Measurements from ENCODE around the gene MS4A14. TPM values are rescaled to one million over a fixed set of nuclear protein-coding genes. Genes with fewer than 3 reads are reported as not detected.
A peak's percentile ranks its signal among the peaks of the same experiment; 100 is the strongest.

Gene MS4A14
- total RNA-seq, 4 donors from 2014 or later, result 0.39 to 8.7 (median 4.1) TPM

GRCh38 chr11:60367896-60368295 is 28.4 kb upstream of the MS4A14 start:
- Histone ChIP-seq H3K4me3 (no peak overlapping the region), H3K27me3 (no peaks in the 10 kb centered on the region), H3K27ac (no peak overlapping the region), H3K4me1 (no peaks in the 10 kb centered on the region), H3K9me3 (no peaks in the 10 kb centered on the region), H3K36me3 (no peaks in the 10 kb centered on the region)
- no peak for DNase-seq (ENCODE audit: low spot score in 2 of 2)
- TF ChIP-seq EP300 (IDR thresholded peaks at IDR 0.05) (no peak), POLR2A (IDR thresholded peaks at IDR 0.05) (no peak), CTCF (IDR thresholded peaks at IDR 0.05) (no peak)
- WGBS, 2 donors, result 94 to 95% methylated on average over 19 of the region's 19 CpGs

- Histone ChIP-seq H3K27ac (no peak overlapping the region), H3K4me3 (no peak overlapping the region), H3K9me3 (no peaks in the 10 kb centered on the region), H3K36me3 (no peaks in the 10 kb centered on the region), H3K27me3 (no peaks in the 10 kb centered on the region), H3K4me1 (no peaks in the 10 kb centered on the region)
- TF ChIP-seq EP300 (IDR thresholded peaks at IDR 0.05) (no peak), POLR2A (IDR thresholded peaks at IDR 0.05) (no peak), CTCF (IDR thresholded peaks at IDR 0.05) (no peak)
- 46 to 58% methylated on average over 2 of the region's 2 CpGs for WGBS, 2 donors
- no peak for DNase-seq (ENCODE audit: low spot score in 2 of 2)
Measured at GRCh38 chr11:60370252-60370810, 25.9 kb upstream of the MS4A14 start.

GRCh38 chr11:60370811-60371298 is 25.4 kb upstream of the MS4A14 start:
- no peaks in the 10 kb centered on the region for H3K27me3 ChIP-seq
- TF ChIP-seq EP300 (IDR thresholded peaks at IDR 0.05) (no peak), CTCF (IDR thresholded peaks at IDR 0.05) (no peak), POLR2A (IDR thresholded peaks at IDR 0.05) (no peak)
- H3K4me1 ChIP-seq, result no peaks in the 10 kb centered on the region
- H3K27ac ChIP-seq, result no peak overlapping the region
- no peaks in the 10 kb centered on the region for H3K9me3 ChIP-seq
- DNase-seq (ENCODE audit: low spot score in 2 of 2), result no peak
- no peak overlapping the region for H3K4me3 ChIP-seq
- no peaks in the 10 kb centered on the region for H3K36me3 ChIP-seq
- WGBS, 2 donors, result 37 to 48% methylated on average over 5 of the region's 5 CpGs

GRCh38 chr11:60371386-60371785 is 24.9 kb upstream of the MS4A14 start:
- Histone ChIP-seq H3K27me3 (no peaks in the 10 kb centered on the region), H3K27ac (no peak overlapping the region), H3K4me1 (no peaks in the 10 kb centered on the region), H3K9me3 (no peaks in the 10 kb centered on the region), H3K36me3 (no peaks in the 10 kb centered on the region), H3K4me3 (no peak overlapping the region)
- 63 to 74% methylated on average over 3 of the region's 3 CpGs for WGBS, 2 donors
- TF ChIP-seq CTCF (IDR thresholded peaks at IDR 0.05) (no peak), POLR2A (IDR thresholded peaks at IDR 0.05) (no peak), EP300 (IDR thresholded peaks at IDR 0.05) (no peak)
- no peak for DNase-seq (ENCODE audit: low spot score in 2 of 2)

GRCh38 chr11:60371854-60372253 is 24.4 kb upstream of the MS4A14 start:
- no peak for TF ChIP-seq CTCF (IDR thresholded peaks at IDR 0.05)
- no peak for TF ChIP-seq EP300 (IDR thresholded peaks at IDR 0.05)
- no peak for TF ChIP-seq POLR2A (IDR thresholded peaks at IDR 0.05)
- no peaks in the 10 kb centered on the region for H3K36me3 ChIP-seq
- H3K27ac ChIP-seq, result peak overlapping the region in 1 of 4 donors; percentile 5
- H3K4me1 ChIP-seq, result no peaks in the 10 kb centered on the region
- H3K4me3 ChIP-seq, result no peak overlapping the region
- H3K27me3 ChIP-seq, result no peaks in the 10 kb centered on the region
- DNase-seq (ENCODE audit: low spot score in 2 of 2), result no peak
- no peaks in the 10 kb centered on the region for H3K9me3 ChIP-seq
- 58 to 78% methylated on average over 1 of the region's 1 CpG for WGBS, 2 donors

Measured in tibial nerve (tissue), 4 donors.